ENCODE measurements around the gene PIGM.
"Not testable (repeated sequence)": the region's sequence is repeated elsewhere in the genome, so short reads cannot be mapped to it uniquely, and the experiment has no call there.

Gene PIGM

DNA sequence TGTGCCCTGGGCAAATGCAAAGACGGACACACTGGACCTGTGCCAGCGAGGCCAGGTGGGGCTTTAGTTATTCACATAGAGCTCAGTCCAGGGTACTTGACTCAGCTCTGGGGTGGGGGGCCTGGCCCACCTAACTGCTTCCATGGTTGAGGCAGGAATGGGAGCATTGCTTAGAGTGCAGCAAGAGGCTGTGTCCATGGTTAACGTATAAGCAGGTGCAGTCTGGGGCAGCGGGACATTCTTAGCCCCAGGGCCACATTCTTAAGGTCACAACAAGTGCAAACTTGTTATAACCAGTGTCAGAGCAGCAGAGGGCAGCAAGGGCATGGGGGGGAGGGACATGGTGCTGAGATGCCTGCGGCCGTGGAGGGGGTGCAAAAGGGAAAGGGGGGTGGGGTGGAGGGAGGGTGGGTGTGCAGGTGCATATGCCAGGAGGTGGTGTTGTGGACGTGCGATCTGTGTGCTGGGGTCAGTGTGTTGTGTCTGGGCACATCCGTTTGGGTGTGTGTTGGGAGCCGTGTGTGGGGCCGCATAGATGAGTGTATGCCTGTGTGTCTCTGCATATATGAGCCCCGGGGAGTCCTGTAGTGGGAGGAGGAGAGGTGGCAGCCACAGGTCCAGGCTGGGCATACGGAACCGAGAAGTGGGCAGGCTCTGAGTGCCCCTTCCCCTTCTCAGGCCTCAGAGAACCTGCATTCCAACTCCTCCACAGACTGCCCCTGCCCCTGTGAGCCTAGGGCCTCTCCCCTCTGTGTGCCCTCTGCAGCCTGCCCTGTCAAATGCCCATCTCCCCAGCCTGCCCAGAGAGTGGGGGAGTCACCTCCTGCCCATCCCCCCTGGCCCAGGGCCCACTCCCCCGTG, 29.8 kb upstream of the PIGM start:
- no peak for DNase-seq (ENCODE audit: low spot score)

DNA sequence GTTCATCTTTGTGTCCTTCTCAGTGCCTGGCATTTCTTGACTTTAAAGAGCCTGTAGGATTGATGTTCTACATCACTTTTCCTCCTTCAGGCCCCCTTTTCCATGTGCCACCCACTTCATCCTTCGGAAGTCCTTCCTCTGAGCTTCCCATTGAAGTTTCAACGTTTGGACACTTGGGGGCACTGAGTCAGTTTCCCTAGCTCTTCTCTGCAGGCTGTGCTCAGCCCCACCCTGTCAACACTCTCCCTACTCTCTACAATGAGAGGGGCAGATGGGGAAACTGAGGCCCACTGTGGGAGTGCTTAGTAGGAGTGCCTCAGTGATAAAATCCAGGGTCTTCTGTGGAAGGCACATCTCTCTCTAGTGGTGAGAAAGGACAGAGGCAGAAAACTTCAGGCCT, 26.3 kb upstream of the PIGM start:
- DNase-seq (ENCODE audit: low spot score) = no peak

DNA sequence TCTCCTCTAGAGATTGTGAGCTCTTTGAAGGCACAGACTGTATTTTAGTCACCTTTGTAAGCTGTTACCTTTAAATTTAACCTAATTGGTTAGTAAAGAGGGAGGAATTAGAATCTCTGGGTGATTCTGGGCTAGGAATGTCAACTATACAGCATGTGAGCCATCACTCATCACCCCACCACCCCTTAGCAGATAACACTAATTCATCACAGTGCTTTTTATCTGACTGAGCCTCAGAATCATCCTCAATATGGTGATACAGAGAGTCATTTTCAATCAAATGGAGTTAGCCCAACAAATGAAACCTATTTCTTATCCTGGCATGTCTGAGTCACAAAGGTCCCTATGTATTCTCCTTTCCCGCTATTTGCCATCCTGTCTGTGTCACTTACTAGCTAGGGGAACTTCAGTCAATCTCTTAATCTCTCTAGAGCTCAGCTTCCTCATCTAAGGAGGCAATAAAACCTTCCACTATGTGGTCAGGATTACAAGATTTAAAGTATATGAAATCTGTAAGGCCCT, 24.9 kb upstream of the PIGM start:
- DNase-seq (ENCODE audit: low spot score) = no peak

DNA sequence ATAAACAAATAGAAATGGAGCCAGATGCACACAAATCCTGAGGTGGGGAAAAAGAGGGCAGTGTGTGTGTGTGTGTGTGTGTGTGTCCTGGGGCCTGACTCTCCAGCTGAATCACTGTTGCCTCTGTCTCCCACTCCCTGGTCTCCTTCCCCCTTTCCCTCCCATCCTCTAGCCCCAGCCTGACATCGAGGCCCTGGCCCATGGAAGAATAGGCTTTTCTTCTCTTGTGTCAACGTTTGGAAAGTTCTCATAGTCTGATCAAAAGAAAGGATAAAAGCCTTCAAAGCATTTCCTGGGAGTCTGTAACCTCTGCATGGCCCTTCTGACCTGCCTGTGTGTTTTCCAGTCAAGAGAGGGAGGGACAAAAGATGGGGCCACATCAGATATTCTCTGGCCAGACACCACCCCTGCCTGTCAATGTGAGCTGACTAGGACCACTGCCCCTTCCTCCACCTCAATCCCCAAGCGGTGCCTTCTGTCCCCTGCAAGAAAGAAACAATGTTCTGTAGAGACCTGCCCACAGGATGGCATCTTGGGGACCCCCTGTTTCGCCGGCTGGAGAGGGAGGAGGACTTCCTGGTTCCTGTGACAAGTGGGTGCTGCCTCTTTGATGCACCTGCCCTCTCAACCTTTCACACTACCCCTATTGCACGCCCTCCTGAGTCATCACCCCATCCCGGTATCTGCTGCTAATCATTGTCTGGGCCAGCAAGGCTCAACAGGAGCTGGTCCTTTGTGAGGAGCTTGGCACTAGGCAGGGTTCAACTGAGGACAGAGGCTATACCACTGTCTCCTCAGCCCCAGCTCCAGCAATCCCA, 22.0 kb upstream of the PIGM start:
- no peak for DNase-seq (ENCODE audit: low spot score)

DNA sequence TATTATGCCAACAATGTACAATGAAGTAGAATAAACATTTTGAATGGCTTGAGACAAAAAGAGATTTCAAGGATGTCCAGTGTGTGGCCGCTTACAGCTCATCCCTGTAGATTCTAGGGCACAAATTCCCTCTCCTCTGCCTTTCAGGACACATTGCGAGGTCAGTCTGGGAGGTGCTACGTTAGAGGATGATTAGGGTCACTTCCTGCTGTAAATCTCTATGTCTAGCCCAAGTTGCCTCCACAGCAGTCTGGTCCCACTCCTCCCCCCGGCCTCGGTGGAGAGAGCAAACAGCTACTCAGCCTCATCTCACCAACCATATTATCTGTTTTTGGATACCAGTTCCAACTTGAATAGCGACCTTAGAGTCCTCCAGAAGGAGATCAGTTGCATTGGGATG, 21.1 kb upstream of the PIGM start:
- DNase-seq (ENCODE audit: low spot score) = no peak

DNA sequence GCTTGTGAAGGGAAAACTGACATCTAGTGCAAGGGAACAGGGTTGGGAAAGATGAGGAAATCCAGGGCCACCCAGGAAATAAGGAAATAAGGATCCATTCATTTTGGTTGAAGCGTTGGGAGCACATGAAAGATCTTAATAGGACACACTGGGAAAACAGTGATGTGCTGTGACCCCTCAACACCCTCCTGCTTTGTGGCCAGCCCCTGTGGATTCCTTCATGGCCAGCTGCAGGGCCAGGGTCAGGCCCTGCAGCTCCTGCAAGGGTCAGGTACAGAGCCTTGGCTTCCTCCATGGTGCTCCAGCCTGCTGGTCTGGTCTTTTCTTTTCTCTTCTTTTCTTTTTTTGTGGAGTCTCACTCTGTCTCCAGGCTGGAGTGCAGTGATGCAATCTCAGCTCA, 18.8 kb upstream of the PIGM start:
- no peak for DNase-seq (ENCODE audit: low spot score)

DNA sequence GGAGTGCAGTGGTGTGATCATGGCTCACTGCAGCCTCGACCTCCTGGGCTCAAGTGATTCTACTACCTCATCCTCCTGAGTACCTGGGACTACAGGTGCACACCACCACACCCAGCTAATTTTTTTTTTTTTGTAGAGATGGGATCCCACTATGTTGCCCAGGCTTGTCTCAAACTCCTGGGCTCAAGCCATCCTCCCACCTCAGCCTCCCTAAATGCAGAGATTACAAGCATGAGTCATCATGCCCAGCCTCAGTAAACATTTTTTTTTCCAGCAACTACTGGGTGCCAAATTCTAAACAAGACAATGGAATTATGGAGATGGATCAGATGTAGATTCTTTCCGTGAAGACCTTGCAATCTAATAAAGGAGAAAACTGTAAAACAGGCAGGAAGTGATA, 18.4 kb upstream of the PIGM start:
- DNase-seq (ENCODE audit: low spot score) = not testable (repeated sequence)

DNA sequence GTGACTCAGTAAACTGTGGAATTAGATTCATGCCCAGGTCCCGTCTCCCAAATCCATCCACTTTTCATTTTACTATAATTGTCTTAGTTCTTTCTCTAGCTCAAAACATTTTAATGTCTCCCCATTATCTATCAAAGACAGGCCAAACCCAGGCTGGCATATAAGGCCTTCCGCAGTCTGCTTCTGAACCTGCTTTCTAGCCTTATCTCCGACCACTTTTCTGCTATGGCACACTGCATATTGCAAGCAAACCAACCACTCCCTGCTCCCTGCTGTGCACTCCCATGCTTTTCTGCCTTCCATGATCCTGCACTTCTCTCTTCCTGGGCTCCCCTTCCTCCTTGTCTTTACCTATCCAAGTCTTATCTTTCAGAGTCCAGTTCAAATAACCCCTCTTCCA, 17.3 kb upstream of the PIGM start:
- DNase-seq (ENCODE audit: low spot score) = no peak

DNA sequence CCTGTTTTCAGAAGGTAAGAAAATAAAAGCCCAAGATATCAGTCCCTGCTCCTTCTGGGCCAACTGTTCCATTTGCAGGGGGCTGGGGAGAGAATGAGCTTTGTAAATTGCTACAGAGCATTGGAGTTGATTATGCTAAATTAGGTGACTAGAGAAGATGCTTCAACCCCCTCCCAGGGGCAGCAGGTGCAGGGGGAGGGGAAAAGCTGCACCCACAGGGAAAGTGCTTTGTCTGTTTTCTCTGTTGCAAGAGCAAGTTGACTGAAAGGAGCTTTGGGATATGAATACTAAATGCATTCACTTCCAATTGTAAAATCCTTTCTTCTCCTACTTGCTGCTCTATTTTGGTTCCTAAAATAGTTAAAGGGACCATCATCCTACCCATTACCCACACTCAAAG, 16.5 kb upstream of the PIGM start:
- no peak for DNase-seq (ENCODE audit: low spot score)

DNA sequence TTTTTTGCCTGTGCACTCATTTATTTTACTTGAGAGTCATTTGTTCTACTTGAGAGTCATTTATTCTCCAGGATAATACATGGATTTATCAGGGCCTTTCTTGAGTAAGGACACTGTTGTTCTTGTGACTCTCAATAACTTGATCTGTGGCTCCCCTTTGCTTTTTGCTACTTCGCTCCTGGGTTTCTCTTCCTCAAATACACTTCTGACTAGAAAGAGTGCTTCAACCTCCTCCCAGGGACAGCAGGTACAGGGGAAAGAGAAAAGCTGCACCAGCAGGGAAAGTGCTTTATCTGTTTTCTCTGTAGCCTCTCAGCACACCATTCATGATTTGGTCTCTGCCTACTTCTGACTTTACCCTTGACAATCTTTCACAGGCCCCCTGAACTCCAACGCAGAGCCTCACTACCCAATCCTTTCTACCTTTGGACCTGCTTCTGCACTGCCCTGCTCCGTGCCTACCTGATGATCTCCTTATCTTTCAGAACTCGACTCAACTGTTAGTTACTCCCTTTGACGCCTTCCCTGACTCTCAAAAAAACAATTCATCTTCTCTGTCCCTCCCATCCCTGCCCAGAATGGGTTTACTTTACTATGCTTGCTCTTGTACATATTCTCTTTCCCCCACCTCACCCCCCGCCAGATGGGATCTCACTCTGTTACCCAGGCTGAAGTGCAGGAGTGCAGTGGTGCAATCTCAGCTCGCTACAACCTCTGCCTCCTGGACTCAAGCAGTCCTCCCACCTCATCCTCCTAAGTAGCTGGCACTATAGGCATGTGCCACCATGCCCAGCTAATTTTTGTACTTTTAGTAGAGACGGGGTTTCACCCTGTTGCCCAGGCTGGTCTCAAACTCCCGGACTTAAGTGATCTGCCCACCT, 15.6 kb upstream of the PIGM start:
- DNase-seq (ENCODE audit: low spot score) = no peak

DNA sequence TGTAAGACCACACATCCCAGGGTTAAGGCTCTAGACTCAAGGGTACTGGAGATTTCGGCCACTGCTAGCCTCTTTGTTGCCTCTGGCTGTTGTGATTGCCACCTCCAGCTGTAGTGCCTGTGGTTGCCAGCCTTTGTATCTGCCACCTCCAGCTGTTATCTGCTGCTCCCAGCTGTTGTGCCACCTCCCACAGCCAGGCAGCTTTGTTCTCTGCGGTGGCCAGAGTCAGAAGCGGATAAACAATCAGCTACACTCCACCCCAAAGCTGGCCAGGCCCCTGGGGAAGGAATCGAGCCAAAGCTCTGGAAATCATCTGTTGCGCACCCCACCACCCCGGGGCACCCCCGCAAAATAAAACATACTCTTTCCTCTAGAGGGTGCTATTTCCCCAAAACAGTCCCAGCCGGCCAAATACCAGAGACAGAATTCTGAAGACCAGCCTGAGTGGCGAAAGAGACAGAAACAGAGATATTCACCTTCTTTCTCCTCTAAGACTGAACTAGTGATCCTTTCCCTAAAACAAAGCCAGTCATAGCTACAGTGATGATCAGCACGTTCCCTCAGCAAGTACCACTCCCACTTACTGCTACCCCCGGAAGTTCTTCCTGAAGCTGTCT, 14.8 kb upstream of the PIGM start:
- no peak for DNase-seq (ENCODE audit: low spot score)

DNA sequence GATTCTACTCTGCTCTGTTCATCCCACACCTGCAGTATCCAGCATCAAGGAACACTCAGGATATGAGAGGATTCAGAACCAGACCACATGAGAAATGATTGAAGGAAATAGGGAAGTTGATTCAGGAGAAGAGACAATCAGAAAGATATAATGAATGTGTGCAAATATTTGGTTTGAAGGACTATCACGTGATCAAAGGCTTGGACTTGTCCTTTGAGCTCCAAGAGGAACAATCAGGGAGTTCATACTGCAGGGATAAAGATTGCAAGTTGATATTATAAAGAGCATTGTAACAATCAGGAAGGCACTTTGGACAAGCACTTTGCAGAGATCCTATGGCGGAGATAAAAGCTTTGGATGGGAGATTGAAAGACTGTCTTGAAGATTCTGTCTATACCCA, 13.9 kb upstream of the PIGM start:
- no peak for DNase-seq (ENCODE audit: low spot score)

DNA sequence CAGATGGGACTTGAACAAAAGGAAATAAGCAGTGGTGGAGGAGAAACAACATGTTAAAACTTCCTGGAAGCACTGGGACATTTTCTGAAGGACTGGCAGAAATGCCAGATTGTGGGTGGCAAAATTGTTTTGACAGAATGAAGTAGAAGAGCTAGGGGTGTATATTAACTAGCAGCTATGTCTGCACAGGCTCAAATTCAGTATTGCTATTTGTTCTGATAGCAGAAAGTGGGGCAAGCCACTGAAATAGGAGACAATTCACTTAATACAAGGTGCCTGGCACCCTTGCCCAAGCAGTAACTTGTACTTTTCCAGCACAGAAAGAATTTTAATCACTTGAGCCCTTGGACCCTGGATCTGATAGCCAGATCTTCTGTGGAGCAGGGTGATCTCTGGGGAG, 11.8 kb upstream of the PIGM start:
- DNase-seq (ENCODE audit: low spot score) = no peak

DNA sequence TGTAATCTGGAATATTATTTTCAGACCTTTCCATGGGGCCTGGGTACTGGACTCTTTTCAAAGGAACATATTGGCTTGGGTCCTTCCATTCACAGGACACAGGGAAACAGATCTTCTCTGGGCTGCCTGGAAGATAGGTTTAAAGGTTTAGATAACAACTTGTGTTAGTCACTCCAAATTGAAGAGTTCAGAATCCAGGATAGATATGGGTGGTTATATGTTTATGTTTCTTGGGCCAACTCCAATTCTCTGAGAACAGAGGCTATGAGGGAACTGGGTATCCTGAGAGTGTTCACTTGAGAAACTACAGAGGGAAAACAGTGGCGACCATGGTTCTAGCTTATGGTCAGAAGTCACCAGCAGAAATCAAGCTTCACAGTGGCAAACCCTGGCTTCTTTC, 8.7 kb upstream of the PIGM start:
- DNase-seq (ENCODE audit: low spot score) = no peak

DNA sequence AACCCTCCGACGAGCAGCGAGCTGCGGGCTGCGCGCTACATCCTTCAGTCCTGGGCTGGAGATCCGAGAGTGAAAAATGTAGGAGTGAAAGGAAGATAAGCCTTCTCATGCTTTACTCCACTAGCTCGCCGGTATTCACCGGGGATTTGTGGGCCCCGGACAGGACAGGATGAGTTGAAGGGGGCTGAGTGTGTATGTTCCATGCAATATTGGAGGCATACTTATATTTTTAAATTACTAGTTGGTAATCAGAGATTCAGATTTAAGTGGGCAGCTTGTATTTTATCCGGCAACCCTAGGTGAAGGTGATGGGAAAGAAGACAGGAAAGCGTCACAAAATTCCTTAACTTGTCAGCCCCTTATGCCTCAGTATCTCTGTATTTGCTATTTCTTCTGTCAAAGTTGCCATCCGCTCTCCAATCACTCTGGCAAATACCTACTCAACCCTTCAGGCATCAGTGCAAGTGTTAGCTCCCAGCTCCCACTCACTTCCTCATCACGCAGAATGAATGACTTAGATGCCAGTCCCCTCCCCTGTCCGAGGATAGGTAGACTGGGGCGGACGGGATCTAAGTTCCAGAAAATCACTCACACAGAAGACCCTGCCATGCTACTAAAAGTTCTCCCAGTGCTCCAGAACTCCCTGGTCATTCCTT, 503 bp upstream of the PIGM start:
- peak; percentile 50 for DNase-seq (ENCODE audit: low spot score)

DNA sequence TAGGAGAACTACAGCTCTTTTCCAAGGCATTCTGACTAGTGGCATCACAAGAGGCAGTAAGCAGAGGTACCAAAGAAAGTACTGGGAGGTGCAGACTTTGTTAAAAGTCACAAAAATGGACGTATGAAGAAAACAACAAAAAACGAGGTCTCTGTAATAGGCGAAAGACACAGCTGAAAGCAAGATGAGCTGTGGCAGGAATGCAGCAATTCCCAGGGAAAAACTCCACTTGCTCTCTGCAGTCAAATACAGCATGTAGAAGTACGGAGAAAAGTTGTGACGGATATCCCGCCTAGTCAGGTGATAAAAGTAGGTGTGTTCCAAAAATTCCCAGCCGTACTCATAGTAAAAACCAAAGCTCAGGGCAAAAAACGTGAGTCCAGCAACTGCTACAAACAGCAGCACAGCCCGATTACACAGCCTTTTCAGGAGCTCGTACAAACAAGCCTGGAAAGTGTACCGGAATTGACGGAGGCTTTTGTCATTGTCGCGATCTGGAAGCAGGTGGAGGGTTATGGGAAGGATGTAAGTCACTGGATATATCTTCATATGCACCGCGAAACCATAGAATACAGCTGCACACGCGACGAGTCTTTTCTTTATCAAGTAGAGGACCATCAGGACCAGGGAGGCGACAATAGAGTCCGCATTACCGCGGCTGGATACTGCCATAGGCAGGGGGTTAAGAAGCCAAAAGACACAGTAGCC, 979 bp downstream of the PIGM start:
- DNase-seq (ENCODE audit: low spot score) = peak; percentile 42

DNA sequence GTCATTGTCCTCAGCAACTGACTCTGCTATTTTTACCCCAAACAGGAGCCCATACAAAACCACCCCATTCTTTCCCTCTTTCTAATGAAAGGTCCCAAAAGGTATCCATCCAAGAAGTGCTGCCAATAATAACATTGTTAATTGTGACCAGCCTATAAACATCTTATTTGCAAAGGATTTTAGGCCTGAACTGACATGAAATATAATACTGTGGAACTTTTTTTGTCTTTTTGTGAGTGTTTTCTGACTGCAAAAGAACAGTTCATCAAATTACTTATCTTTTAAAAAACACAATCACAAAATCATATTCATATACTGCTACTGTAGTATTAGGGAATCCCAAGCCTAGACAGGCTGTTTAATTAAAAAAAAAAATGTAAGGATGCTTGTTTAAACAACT, 3.4 kb downstream of the PIGM start:
- DNase-seq (ENCODE audit: low spot score) = no peak

DNA sequence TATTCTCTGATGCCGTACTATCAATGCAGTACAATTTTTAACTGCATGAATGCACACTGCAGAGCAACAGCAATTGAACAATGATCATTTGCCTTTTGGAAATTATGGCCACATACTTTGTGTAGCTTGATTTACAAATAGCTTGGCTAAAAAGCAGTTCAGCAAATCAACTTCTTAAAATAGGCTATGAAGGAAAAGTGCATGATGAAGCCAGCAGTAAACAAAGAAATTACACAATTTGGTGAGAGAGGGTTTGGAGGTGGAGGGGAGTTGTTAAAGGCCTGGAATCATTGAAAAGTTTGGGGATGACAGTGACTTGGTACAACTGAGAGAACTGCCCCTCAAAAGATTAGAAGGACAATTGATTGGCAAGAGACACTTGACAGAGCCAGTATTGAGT, 6.5 kb downstream of the PIGM start:
- DNase-seq (ENCODE audit: low spot score) = no peak

DNA sequence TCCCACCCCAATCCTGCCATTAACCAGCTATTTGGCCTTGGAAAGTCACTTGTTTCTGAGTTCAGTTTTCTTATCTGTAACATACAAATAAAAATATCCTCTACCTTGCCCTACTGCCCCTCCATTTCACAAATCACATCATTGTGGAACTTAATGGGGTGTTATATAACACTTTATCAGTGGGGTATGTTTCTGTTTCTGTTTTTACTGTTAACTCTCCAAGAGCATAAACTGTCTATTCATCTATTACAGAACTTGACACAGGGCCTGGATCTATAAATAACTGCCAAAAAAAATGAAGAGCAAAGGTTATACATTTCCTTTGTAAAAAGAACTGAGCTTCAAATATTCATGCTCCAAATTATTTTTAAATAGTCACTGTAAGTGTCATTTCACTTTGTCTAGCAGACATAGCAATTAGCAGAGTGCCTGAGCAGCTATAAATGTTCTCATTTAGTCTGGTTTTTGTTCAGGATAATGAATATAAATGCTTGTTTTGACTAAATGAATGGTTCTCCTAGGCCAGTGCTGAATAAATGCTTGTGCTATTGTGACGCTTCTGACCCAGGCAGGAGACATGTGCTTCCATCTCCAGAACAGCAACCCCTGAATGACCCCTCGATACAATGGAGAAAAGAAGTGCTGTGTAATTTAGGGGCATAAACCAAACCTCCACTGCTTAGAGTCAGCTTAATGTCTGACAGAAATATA, 7.4 kb downstream of the PIGM start:
- no peak for DNase-seq (ENCODE audit: low spot score)
